ENCODE measurements around the gene SGTB.
"Not testable (repeated sequence)": the region's sequence is repeated elsewhere in the genome, so short reads cannot be mapped to it uniquely, and the experiment has no call there.

SGTB gene

DNA sequence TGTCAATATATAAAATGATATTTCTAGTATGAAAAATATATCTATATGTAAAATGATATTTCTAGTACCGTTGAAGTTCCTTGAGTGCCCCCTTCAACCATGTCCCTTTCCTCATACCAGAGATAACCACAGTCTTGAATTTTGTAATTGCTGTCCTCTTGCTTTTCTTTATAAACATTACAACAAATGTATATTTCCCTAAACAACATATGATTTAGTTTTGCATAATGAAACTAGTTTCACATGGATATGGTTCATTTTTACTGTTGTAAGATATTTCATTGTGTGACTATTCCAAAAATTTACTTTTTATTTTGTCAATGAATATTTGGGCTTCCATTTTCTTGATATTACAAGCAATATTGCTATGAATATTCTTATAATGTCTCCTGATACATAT, 14.1 kb upstream of the SGTB start:
- Histone ChIP-seq H3K27ac (no peak overlapping the region), H3K4me3 (no peak overlapping the region)

DNA sequence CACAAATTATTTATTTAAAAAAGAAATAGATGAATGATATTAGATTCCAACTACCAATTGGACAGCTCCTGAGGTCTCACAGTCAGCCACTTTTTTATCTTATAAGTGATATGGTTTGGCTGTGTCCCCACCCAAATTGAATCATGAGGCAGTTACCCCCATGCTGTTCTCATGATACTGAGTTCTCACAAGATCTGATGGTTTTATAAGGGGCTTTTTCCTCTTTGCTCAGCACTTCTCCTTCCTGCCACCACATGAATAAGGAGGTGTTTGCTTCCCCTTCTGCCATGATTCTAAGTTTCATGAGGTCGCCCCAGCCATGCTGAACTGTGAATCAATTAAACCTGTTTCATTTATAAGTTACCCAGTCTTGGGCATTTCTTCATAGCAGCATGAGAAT, 13.0 kb upstream of the SGTB start:
- peak overlapping the region in 1 of 21 experiments; percentile 12 for H3K27ac ChIP-seq
- no peak overlapping the region for H3K4me3 ChIP-seq

DNA sequence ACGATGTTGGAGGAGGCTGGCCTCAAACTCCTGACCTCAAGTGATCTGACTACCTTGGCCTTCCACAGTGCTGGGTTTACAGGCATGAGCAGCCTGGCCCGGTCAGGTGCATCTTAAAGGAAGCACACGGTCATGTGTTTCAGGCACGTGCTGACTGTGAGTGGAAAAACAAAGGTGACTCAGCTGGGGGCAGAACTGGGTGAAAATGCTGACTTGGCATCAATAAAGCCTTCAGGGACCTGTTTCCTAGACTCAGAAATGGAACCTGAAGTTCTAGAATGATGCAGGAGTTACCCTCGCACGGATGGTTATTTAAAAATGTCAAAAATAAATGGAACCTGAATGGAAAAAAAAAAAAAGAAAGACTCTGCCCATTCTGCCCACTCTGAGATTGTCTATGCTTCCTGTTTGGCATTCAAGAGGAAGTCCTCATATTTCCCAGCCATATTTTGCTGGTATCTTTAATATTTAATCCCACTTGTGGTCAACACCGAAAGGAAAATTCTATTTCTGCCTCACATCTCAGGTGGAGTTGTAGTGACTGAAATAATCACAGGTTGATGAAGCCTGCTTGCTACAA, 12.4 kb upstream of the SGTB start:
- not testable (repeated sequence) for H3K4me3 ChIP-seq
- peak overlapping the region in 1 of 21 experiments; percentile 12 for H3K27ac ChIP-seq

DNA sequence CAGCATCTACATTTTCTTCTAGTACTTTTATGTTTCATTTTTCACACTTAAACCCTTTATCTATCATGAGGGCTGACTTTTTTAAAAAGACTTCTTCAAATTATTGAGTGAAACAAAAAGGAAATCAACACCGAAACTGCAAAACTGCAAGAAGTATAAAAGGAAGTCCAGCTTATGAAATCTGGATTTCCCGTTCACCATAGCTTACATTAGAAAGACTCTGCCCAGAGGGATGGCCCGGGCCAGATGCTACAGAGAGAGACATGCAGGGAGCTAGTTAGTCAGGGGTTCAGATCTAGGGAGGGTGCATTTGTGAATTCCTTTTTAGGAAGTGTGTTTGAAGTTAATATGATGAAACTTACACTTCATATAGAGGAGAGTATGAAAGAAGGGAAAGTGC, 10.1 kb upstream of the SGTB start:
- not testable (repeated sequence) for H3K4me3 ChIP-seq, H3K27ac ChIP-seq

DNA sequence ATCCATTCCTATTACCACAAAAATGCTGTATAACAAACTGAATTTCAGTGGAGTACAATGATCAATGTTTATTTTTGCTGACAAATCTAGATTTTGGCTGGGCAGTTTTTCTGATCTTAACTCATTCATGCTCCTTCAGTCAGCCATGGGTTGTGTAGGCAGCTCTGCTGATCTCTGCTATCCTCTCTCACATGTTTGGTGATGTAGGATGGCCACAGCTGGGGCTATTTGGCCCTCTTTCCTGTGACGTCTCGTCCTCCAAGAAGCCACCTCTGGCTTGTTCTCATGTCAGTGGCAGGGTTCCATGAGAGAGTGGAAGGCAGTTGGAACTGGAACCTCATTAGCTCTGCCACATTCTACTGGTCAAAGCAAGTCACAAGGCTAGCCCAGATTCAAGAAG, 9.0 kb upstream of the SGTB start:
- Histone ChIP-seq H3K4me3 (no peak overlapping the region), H3K27ac (no peak overlapping the region)

DNA sequence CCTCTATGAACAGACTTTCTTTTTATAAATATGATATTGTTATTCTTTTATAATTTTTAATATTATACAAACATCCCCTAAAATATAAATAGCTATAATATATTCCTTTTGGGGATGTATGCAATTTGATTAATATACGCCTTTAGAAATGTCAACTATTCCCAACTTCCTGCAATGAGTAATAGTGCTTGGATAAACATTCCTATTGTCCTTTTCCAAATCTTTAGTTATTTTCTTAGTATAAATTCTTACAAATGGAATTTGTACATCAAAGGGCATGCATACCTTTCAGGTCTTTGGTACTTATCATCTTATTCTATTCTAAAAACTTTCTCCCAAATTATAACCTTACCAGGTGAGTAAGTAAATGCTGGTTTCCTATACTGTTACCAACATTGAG, 6.3 kb upstream of the SGTB start:
- H3K4me3 ChIP-seq = no peak overlapping the region
- H3K27ac ChIP-seq = no peak overlapping the region

DNA sequence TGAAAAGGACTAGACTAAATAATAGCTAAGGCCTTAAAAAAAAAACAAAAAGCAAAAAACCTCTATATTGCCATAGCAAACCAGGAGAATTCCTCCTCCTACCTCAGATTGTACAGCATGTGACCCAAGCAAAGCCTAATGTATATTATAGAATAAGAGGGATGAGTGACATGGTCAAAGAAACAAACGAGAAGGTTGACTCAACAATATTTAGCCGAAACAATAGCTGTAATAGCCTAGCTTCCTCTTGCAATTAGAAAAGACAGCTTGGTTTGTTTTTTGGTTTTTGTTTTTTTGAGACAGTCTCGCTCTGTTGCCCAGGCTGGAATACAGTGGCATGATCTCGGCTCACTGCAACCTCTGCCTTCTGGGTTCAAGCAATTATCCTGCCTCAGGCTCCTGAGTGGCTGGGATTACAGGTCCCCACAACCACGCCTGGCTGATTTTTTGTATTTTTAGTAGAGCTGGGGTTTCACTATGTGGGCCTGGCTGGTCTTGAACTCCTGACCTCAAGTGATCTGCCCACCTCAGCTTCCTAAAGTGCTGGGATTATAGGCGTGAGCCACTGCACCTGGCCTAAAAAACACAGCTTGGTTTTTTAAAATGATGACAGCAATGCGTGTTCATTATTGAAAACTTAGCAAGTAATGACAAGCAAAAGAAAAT, 5.7 kb upstream of the SGTB start:
- no peak overlapping the region for H3K27ac ChIP-seq
- H3K4me3 ChIP-seq = no peak overlapping the region

DNA sequence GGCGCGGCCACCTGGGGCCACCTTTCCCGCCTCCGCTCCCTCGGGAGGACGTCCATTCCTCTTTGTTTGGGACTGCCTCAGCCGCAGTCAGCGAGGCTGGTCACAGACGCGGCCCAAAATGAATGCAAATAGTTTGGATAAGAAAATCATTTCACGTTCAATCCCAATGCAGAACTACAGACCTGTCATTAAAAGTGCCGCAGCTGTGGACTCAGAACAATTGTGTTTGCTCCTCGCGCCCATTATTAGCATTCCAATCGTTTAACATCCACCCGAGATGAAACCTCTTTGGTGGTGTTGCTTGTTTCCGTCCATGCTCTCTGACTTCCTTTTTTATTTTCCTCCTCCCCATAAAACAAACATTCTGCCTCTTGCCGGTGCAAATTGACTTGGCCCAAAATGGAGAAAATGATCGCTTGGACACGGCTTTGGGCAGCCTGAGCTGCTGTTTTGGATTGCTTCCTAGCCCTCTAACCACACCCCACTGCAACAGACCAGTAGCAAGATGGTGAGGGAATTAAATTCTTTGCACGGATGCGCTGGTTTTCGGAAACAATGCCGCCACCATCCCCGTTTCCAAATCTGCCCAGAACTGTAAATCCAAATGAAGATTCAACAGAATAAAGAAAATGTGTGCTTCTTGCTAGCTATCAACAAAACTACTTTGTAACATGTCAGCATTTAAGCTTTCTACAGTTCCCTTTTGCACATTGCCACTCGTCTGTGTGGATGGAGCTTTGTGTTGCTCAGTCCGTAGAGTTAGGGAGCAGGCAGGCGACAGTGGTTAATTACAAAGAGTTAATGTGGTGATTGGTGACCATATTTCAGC, 880 bp upstream of the SGTB start:
- Histone ChIP-seq H3K4me3 (peak overlapping the region; percentile 86 to 99 (median 94)), H3K27ac (peak overlapping the region; percentile 31 to 97 (median 81))

DNA sequence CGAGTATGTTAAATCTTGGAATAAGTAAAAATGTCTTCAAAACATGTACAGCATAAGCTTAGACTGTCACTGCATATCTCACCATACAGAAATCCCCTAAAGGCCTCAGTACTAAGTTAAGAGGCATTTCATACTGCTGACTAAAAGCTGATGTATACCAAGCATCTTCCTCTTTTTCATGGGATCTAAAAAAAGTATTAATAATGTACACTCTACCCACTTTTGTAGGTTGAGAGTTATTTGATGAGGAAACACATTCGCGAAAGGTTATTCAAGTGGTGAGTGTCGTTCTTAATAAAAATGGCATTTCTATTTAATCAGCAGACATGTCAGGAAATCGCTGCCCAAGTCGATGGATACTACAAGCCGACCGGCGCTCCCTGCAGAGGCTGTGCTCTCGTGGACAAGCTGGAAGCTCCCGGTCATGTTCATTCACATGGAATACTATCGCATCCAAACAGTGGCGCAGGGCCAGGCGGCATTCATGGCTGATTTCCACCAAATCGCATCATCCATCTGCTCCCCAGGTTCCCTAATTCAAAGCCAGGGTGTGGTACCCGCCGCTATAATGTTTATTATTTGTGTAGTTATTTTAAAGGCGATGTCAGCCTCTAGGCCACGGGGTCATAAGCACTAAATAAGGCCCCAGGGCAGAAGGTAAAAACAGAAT, 724 bp downstream of the SGTB start:
- H3K27ac ChIP-seq = peak overlapping the region in 20 of 21 experiments; percentile 62 to 97 (median 82)
- peak overlapping the region; percentile 86 to 99 (median 94) for H3K4me3 ChIP-seq

DNA sequence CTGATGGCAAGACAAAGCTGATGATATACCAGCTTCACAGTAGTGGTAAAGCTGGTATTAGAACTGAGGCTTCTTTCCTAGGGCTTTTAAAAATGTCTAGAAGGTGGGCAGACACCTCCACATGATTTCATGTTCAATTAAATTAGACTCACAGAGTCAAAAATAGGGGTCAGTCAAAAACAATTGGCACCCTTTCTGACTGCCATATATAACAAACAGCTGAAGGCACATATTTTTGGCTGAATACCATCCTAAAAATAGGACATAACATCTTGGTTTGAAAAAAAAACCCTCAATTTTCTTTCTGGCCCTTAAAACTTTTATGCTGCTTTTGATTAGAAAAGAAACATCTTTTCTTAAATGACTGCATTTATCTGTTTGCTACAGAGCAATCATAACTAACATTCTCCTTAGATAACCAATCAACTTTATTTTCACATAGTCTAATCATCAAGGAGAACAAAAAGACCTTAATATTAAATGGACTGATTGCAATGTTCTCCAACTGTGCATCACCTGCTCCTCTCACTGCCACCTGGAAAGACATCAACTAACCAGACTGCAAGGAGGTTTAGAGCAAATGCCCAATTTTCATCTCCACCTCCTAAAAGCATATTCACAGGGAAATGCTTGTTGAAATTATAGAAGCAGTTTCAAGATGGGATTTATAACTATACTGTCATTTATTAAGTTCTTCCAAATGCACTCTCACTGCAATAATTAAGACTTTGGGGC, 3.2 kb downstream of the SGTB start:
- Histone ChIP-seq H3K4me3 (no peak overlapping the region), H3K27ac (peak overlapping the region in 4 of 21 experiments; percentile 41 to 97 (median 80))

DNA sequence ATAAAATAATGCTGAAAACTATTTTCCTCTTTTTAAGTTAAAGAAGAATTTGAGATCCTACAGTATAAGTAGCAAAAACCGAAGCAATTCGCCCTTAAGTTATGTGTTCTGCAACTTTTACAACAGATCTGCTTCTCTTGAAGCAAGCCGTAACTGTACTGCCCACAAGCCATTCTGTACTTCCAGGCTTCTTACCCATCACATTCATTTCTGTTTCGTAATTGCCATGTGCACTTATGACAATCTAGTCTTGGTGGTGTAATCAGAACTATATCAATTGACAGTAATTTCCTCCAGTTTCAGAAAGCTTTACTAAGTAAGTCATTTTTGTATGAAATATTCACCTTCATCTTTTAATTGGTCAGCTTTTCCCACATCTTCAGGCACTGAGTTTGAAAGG, 13.8 kb downstream of the SGTB start:
- H3K4me3 ChIP-seq = no peak overlapping the region
- no peak overlapping the region for H3K27ac ChIP-seq

DNA sequence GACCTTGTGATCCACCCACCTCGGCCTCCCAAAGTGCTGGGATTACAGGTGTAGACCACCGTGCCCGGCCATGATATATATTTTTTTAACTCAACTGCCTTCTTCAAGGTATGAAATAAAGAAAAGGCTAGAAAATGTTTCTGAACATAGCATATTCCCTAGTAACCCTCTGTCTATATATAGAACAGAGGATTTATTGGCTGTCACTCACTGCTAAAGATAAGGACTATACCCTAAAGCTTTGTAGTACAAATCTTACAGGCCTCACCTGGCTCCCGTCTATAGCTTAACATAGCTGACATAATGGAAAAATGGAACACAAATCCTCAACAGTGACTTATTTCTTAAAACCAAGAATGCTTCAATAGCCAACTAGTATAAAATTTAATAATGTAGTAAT, 14.2 kb downstream of the SGTB start:
- no peak overlapping the region for H3K4me3 ChIP-seq
- H3K27ac ChIP-seq = no peak overlapping the region

DNA sequence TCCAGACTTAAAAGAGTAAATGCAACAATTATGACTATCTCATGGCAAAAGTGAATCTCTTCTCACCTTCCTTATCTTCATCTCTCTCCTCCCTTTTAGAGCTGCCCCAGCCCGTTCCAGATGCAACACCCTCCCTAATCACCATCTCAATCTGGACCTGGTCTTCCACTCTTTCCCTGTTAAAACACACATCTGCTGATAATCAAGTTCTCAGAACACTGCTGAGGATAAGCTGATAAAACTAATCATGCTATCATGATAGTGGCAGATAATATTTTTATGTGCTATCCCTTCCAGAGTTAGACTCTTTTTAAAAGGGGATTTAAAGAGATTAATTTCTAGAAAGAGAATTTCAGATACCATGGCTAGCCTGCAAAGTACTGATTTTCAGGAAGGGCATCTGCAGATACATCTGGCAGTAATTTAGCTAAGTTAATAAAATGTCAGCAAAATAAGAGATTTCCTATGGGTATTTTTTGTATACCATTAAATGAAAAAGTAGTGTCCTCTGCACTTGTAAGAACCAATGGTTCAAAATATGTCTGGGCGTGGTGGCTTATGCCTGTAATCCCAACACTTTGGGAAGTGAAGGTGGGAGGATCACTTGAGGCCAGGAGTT, 17.2 kb downstream of the SGTB start:
- H3K4me3 ChIP-seq = no peak overlapping the region
- H3K27ac ChIP-seq = no peak overlapping the region

DNA sequence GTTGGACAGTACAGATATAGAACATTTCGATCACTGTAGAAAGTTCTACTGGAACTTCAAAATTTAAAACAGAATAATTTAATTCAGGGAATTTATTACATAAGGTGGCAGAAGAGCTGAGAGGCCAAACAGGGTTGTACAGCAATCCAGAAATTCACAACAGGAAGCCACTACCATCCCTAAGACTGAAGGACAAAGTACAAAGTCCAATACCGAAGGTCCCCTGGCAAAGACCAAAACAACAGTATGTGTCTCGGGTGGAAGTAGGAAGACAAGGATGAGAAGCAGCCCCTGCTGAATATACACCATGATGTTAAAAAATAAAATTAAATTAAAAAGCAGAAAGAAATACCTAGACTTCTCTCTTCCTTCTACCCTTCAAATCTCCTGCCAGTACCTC, 19.9 kb downstream of the SGTB start:
- no peak overlapping the region for H3K27ac ChIP-seq

DNA sequence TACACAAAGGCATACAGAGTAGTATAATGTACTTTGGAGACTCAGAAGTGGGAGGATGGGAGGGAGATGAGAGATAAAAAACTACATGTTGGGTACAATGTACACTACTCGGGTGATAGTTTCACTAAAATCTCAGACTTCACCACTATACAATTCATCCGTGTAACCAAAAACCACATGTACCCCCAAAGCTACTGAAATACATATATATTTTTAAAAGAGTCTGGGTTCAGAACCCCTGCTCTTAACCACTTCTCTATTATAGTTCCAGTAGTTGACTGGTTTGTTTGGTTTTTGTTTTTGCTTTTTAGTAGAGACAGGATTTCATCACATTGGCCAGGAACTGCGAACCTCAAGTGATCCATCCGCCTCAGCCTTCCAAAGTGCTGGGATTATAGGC, 22.6 kb downstream of the SGTB start:
- Histone ChIP-seq H3K4me3 (no peak overlapping the region), H3K27ac (no peak overlapping the region)

More for the DNA sequence above, 19.9 kb downstream of the SGTB start:
- H3K4me3 ChIP-seq = no peak overlapping the region

DNA sequence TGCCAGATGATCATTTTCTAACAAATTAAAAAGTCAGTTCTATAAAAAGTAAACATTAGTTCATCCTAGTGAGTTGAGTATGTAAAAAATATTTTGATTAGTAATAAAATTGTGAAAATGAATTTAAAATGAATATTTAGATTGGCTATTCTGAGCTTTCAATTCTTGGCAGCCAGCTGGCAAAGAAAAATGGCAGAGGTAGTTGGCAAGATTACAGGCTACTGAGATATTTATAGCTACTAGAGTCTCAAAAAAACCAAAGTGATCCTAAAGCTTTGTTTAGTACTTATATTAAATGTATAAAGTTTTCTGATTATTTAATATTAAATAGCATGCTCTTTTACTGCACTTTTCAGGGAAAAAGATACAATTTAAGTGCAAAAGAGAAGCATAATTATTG, 25.0 kb downstream of the SGTB start:
- Histone ChIP-seq H3K27ac (no peak overlapping the region), H3K4me3 (no peak overlapping the region)

DNA sequence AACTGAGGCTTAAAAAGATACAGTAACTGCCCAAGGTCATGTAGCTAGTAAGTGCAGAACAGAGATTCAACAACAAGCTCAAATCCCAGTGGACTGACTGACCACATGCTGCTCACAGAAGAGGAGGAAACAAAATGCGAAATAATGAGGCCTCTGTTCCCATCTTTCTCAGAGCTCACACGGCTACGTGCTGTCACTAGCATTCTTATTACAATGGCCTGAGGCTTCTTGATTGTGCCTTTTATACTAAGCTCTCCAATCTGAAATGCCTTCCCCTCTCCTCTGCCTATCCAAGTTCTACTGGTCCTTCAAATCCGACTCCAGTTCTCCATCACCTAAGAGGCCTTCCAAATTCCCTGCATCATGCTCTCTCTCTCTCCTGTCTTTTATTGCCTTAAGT, 26.0 kb downstream of the SGTB start:
- Histone ChIP-seq H3K4me3 (no peak overlapping the region), H3K27ac (no peak overlapping the region)

DNA sequence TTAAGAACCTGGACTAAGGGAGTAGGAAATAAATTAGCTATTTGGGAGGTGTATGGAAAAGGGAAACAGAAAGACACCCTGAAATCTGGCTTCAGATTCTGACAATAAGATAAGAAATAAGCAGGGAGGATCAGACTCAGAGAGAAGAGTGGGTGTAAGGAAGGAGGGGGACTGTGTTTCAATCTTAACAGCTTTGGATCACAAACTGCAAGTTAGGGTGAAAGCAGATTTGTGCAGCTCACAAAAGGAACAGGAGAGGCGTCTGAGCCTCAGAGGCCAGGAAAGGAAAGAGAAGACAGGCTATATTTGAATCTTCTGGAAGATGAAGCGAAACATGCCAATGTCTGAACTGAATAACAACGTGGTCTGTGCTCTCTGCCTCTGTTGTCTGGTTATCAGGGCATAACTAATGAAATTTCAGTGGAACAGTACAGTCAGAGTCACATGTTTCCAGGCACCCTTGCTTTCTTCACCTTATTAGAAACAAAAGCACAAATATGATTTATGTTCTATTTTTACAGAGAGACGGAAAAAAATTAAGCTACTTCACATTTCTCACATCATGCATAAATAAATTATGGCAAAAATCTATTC, 26.6 kb downstream of the SGTB start:
- Histone ChIP-seq H3K4me3 (no peak overlapping the region), H3K27ac (no peak overlapping the region)

DNA sequence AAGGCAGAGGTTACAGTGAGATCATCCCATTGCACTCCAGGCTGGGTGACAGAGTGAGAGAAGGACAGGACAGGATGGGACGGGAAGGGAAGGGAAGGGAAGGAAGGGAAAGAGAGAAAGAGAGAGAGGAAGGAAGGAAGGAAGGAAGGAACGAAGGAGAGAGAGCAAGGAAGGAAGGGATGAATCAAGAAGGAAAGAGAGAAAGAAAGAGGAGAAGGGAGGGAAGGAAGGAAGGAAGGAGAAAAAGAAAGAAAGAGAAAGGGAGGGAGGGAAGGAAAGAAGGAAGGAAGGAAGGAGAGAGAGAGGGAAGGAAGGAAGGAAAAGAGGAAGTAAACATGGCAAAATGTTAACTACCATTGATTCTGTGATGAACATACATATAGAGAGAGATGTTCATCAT, 28.8 kb downstream of the SGTB start:
- no peak overlapping the region for H3K4me3 ChIP-seq
- no peak overlapping the region for H3K27ac ChIP-seq
